Stimulated activated CD8-positive, alpha-beta memory T cell treated with anti-CD3 and anti-CD28 coated beads, Interleukin-7, amount 100 ng/mL, for 48 hours (primary cell): Measurements from ENCODE around the gene BRCC3.

Source experiments
- DNase-seq, 2 donors: peaks; one replicate each; pipeline ENCODE4 v3.0.0-alpha.2; 2020; ENCODE audit warnings: low read depth in 1 of 2; ENCODE audit errors: extremely low read depth in 1 of 2

Gene BRCC3

GRCh38 chrX:155056877-155057792 is 14.2 kb upstream of the BRCC3 start:
- no peak for DNase-seq

DNA sequence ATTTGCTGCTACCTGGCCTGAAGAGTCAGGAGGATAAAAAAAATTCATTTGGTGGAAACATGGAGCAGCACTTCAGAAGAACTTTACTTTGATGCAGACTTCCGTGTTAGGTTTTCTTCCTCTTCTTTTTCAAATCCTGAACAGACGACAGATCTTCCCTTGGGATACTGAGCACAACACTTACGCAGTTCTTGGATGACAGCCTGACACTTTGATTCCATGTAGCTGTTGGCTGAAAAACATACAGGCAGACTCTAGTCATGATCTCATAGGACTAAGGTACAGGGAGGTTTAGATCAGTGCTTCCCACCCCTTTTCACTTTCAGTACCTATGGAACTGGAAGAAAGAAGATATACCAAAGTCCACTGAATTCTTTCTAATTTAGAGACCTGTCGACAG is 9.5 kb upstream of the BRCC3 start:
- DNase-seq, result no peak

DNA sequence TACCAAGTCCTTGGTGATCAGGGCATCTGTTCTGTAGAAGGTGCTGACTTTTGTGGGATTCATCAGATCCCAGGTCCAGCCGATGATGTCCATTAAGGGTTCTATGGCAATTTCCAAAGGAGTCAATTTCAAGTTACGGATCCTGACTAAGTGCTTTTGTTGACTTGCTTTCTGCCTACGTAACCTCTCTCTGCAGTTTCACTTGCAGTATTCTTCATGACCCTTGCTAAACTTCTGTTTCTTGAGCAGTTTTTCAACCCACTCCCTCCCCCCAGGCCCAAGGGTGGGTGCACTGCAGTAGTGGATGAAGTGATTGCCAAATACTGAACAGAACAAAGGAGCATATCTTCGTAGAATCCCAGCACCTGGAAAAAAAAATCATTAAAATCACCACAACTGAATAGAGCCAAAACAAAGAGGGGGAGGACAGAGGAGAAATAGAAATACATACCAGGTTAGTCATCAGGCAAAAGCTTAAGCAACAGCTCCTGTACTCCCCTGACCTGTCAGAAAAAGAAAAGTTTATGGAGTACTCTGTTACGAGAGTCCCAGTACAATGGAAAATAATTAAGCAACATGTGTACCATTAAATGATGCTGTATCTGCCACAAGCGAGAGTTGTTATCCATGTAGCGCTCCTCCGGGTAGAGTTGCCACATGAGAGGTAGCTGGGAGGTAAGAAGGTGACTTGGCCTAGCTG is 6.1 kb upstream of the BRCC3 start:
- no peak for DNase-seq

DNA sequence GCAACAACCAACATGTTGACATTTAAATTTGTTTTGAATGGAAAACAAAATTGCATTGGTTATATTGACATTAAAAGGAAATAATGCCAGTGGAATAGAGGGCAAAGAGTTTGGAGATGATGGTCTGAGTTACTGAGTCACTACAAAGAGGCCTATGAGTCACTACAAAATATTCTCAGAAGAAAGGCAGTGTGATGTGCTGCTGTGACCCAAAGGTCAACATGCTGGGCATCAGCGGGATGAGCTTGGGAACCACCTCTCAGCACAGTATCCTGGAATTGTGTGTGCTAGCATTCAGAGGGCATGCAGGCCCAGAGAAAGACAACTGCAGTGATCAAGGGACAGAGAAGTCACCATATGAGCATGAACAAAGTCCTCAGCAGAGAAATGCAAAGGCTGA is 3.1 kb upstream of the BRCC3 start:
- no peak for DNase-seq

- DNase-seq, result no peak
Measured at GRCh38 chrX:155069414-155069813, 1.9 kb upstream of the BRCC3 start.

DNA sequence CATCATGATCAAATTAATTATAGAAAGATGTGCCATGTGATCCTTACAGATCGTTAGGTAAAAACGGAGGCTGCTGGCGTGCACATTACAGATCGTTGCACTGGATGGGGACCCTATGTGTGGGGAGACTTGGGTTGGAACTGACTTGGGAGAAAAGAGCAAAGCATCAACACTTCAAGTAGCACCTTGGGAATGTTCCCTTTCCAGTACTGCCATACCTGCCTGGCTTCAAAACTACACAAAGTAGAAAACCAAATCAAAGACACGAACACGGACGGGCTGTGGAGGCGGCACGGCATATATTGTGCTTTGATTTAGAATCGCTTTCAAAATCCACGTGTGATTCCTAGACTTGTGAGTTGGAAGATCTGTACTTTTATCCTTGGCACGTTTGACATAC is 1.3 kb upstream of the BRCC3 start:
- no peak for DNase-seq

GRCh38 chrX:155070663-155070974 is 689 bp upstream of the BRCC3 start:
- DNase-seq, result no peak

DNA sequence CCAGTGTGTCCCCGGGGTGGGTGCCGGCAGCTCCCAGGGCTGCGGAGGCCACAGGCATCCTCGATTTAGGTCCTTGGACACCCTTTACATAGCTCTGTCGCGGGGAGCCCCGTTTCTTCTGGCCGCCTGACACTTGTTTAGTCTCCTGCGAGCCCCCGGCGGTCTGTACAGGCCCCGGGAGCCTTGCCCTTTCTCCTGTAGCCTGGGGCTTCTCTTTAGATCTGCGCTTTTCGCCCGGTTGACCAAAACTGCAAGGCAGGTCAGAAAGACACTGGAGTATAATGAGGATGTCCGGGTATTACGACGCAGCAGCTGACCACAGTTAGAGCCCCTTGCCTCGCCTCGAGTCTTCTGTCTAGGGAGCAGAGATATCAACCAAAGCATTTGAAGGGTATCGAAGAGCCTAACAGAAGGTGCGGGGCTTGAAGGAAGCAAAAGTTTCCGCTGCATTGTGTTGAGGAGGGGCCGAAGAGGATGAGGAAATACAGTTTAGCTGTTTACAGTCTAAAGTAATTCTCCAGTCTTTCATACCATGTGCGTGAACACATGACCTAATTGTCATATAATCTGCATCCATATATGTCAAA is 479 bp downstream of the BRCC3 start:
- no peak for DNase-seq

DNA sequence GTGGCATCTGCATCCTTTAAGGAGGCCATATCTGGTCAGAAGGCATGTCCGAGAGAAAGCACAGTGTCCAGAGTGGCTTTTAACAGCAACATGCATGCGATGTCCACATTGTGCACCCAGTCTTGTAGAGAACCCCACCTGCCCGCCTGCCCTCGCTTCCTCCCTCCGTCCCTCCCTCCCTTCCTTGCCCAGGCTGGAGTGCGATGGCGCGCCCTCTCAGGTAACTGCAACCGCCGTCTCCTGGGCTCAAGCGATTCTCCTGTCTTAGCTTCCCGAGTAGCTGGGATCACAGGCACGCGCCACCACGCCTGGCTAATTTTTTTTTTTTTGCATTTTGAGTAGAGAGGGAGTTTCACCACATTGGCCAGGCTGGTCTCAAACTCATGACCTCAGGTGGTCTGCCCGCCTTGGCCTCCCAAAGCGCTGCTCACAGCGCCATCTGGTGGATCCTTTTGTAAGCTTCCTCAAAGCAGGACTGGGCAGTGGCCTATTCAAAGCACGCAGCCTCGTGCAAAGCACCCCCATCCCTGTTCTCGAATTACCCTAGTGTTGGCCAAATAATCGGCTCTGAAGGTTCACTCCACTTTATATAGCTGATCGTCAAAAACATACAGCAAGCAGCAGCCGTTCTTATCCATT is 15.0 kb downstream of the BRCC3 start:
- DNase-seq, result no peak

GRCh38 chrX:155086961-155087735 is 15.8 kb downstream of the BRCC3 start:
- no peak for DNase-seq

DNA sequence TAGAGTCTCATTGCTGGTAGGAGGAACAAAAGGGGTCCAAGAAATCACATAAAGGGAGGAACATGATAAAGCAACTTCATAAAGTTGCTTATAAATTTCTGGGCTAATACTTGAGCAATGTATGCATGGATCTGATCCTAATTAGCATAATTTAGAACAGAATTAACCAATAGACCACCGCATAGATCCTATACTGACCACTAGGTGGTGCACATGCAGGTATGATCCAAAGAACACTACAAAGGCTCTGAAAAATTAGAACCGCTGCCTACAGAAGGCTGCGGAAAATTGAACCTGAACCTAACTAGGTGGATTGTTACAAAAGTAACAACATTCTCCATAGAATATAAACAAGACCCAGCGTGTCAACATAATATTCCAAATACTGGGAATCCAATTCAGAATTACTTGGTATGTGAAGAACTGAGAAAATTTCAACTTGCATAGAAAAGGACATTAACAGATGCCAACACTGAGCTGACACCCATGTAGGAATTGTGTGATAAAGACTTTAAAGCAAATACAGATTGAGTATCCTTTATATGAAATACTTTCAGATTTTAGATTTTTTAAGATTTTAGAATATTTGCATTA is 23.3 kb downstream of the BRCC3 start:
- no peak for DNase-seq

- DNase-seq, result no peak
Measured at GRCh38 chrX:155105919-155106318, 34.6 kb downstream of the BRCC3 start.

DNA sequence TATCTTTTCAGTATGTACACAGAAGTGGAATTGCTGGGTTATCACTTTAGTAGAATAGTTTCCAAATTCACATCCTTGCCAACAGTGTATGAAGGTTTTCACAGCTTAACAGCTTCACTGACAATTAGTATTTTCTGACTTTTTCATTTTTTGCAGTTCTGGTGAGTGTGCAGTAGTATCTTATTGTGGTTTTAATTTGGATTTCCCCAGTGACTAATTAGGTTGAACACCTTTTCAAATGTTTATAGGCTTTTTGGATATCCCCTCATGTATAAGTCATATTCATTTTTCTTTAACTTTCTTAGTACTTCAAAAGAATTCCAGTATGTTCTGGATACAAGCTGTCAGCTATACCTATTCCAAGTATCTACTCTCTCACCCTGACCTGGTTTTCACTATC is 37.1 kb downstream of the BRCC3 start:
- DNase-seq, result no peak

DNA sequence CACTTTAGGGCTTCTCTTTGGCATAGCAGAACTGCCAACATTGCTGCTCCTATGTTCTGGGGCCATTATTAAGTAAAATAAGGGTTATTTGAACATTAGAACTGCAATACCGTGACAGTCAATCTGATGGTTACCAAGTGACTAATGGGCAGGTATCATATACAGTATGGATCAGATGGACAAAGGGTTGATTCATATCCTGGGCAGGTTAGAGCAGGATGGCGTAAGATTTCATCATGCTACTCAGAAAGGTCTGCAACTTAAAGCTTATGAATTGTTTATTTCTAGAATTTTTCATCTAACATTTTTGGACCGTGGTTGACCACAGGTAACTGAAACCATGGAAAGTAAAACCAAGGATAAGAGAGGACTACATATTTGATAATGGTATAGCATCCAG is 40.9 kb downstream of the BRCC3 start:
- no peak for DNase-seq

GRCh38 chrX:155113097-155113496 is 41.8 kb downstream of the BRCC3 start:
- no peak for DNase-seq

- DNase-seq, result no peak
Measured at GRCh38 chrX:155115174-155115819, 44.0 kb downstream of the BRCC3 start.

DNA sequence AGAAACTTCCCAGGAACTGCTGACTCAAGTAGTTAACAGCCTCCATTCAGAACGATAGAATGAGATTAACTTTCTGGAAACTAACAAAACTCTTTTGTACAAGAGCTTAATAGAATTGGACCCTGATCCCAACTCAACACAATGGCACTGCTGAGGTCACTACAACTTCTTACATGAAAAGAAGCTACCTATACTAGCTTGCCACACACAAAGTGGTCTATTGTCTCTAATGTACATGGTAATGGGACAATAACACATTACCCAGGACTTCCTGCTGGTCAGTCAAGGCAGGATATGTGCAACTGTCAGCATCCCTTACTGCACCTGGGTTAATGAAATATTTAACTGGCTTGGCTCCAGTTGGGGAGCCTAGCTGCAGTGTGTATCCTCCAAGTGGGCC is 56.2 kb downstream of the BRCC3 start:
- no peak for DNase-seq

GRCh38 chrX:155127940-155128339 is 56.6 kb downstream of the BRCC3 start:
- DNase-seq, result no peak

GRCh38 chrX:155132110-155132509 is 60.8 kb downstream of the BRCC3 start:
- DNase-seq, result no peak

- DNase-seq, result no peak
Measured at GRCh38 chrX:155134255-155134654, 62.9 kb downstream of the BRCC3 start.
